Activated naive CD8-positive, alpha-beta T cell (primary cell): ENCODE measurements around the gene CCDC90B.

Source experiments
- H3K27ac Mint-ChIP-seq: one replicate; pipeline ENCODE4 v1.8.0; 2021; ENCODE audit warnings: mixed read lengths
- H3K27me3 Mint-ChIP-seq: one replicate; pipeline ENCODE4 v1.8.0; 2021; ENCODE audit warnings: mixed read lengths
- H3K36me3 Mint-ChIP-seq: one replicate; pipeline ENCODE4 v1.8.0; 2021; ENCODE audit warnings: mixed read lengths
- H3K4me1 Mint-ChIP-seq: one replicate; pipeline ENCODE4 v1.8.0; 2021; ENCODE audit warnings: low read depth, mixed read lengths
- H3K4me3 Mint-ChIP-seq: one replicate; pipeline ENCODE4 v1.8.0; 2021; ENCODE audit warnings: mild to moderate bottlenecking, mixed read lengths
- H3K9me3 Mint-ChIP-seq: one replicate; pipeline ENCODE4 v1.8.0; 2021; ENCODE audit warnings: low read depth, mixed read lengths

The CCDC90B gene

GRCh38 chr11:83303316-83303715 is 17.1 kb upstream of the CCDC90B start:
- no peak overlapping the region for H3K27ac Mint-ChIP-seq
- no peaks in the 10 kb centered on the region for H3K9me3 Mint-ChIP-seq
- H3K27me3 Mint-ChIP-seq, result peaks cover 1% of the 10 kb centered on the region
- no peak overlapping the region for H3K4me3 Mint-ChIP-seq
- no peaks in the 10 kb centered on the region for H3K4me1 Mint-ChIP-seq
- H3K36me3 Mint-ChIP-seq, result no peaks in the 10 kb centered on the region

GRCh38 chr11:83302151-83302550 is 16.0 kb upstream of the CCDC90B start:
- H3K36me3 Mint-ChIP-seq, result no peaks in the 10 kb centered on the region
- no peaks in the 10 kb centered on the region for H3K4me1 Mint-ChIP-seq
- no peak overlapping the region for H3K27ac Mint-ChIP-seq
- peaks cover 3% of the 10 kb centered on the region for H3K27me3 Mint-ChIP-seq
- H3K9me3 Mint-ChIP-seq, result no peaks in the 10 kb centered on the region
- H3K4me3 Mint-ChIP-seq, result no peak overlapping the region

- Mint-ChIP-seq H3K9me3 (no peaks in the 10 kb centered on the region), H3K36me3 (no peaks in the 10 kb centered on the region), H3K4me3 (no peak overlapping the region), H3K27ac (no peak overlapping the region), H3K27me3 (peaks cover 2% of the 10 kb centered on the region), H3K4me1 (no peaks in the 10 kb centered on the region)
These were observed 13.5 kb upstream of the CCDC90B start for GRCh38 chr11:83299681-83300080.

GRCh38 chr11:83294208-83294607 is 8.0 kb upstream of the CCDC90B start:
- Mint-ChIP-seq H3K36me3 (no peaks in the 10 kb centered on the region), H3K27me3 (peaks cover 2% of the 10 kb centered on the region), H3K4me3 (no peak overlapping the region), H3K4me1 (peaks cover 11% of the 10 kb centered on the region), H3K27ac (no peak overlapping the region), H3K9me3 (no peaks in the 10 kb centered on the region)

- Mint-ChIP-seq H3K4me3 (no peak overlapping the region), H3K4me1 (peaks cover 11% of the 10 kb centered on the region), H3K27me3 (peaks cover 2% of the 10 kb centered on the region), H3K9me3 (no peaks in the 10 kb centered on the region), H3K36me3 (no peaks in the 10 kb centered on the region), H3K27ac (no peak overlapping the region)
These were observed 7.2 kb upstream of the CCDC90B start for GRCh38 chr11:83293457-83293774.

GRCh38 chr11:83292709-83293456 is 6.7 kb upstream of the CCDC90B start:
- Mint-ChIP-seq H3K36me3 (no peaks in the 10 kb centered on the region), H3K27ac (no peak overlapping the region), H3K27me3 (peaks cover 2% of the 10 kb centered on the region)

GRCh38 chr11:83287631-83288030 is 1.5 kb upstream of the CCDC90B start:
- Mint-ChIP-seq H3K27ac (no peak overlapping the region), H3K4me3 (no peak overlapping the region)

More at GRCh38 chr11:83292709-83293456, 6.7 kb upstream of the CCDC90B start:
- Mint-ChIP-seq H3K9me3 (no peaks in the 10 kb centered on the region), H3K4me1 (peaks cover 11% of the 10 kb centered on the region), H3K4me3 (peak overlapping the region; percentile 59)

GRCh38 chr11:83285151-83285770 is 906 bp downstream of the CCDC90B start:
- no peaks in the 10 kb centered on the region for H3K27me3 Mint-ChIP-seq
- H3K4me1 Mint-ChIP-seq, result peaks cover 52% of the 10 kb centered on the region
- H3K27ac Mint-ChIP-seq, result peak overlapping the region; percentile 98
- H3K9me3 Mint-ChIP-seq, result no peaks in the 10 kb centered on the region
- peak overlapping the region; percentile 94 for H3K4me3 Mint-ChIP-seq
- peaks cover 8% of the 10 kb centered on the region for H3K36me3 Mint-ChIP-seq

More at GRCh38 chr11:83287631-83288030, 1.5 kb upstream of the CCDC90B start:
- H3K36me3 Mint-ChIP-seq, result peaks cover 6% of the 10 kb centered on the region
- H3K27me3 Mint-ChIP-seq, result no peaks in the 10 kb centered on the region
- peaks cover 34% of the 10 kb centered on the region for H3K4me1 Mint-ChIP-seq
- no peaks in the 10 kb centered on the region for H3K9me3 Mint-ChIP-seq

GRCh38 chr11:83284501-83285150 is 1.5 kb downstream of the CCDC90B start:
- H3K4me1 Mint-ChIP-seq, result peaks cover 55% of the 10 kb centered on the region

GRCh38 chr11:83282084-83282716 is 4.0 kb downstream of the CCDC90B start:
- Mint-ChIP-seq H3K4me3 (peak overlapping the region; percentile 58), H3K27ac (no peak overlapping the region), H3K4me1 (peaks cover 53% of the 10 kb centered on the region), H3K27me3 (no peaks in the 10 kb centered on the region), H3K9me3 (no peaks in the 10 kb centered on the region), H3K36me3 (peaks cover 9% of the 10 kb centered on the region)

More at GRCh38 chr11:83284501-83285150, 1.5 kb downstream of the CCDC90B start:
- H3K9me3 Mint-ChIP-seq, result no peaks in the 10 kb centered on the region
- no peaks in the 10 kb centered on the region for H3K27me3 Mint-ChIP-seq
- peak overlapping the region; percentile 94 for H3K4me3 Mint-ChIP-seq
- H3K36me3 Mint-ChIP-seq, result peaks cover 8% of the 10 kb centered on the region
- H3K27ac Mint-ChIP-seq, result peak overlapping the region; percentile 98

- peaks cover 8% of the 10 kb centered on the region for H3K36me3 Mint-ChIP-seq
- H3K27ac Mint-ChIP-seq, result no peak overlapping the region
- no peaks in the 10 kb centered on the region for H3K27me3 Mint-ChIP-seq
- no peaks in the 10 kb centered on the region for H3K9me3 Mint-ChIP-seq
- H3K4me3 Mint-ChIP-seq, result no peak overlapping the region
- peaks cover 50% of the 10 kb centered on the region for H3K4me1 Mint-ChIP-seq
These were observed 5.9 kb downstream of the CCDC90B start for GRCh38 chr11:83280256-83280655.

GRCh38 chr11:83278351-83278750 is 7.8 kb downstream of the CCDC90B start:
- H3K27me3 Mint-ChIP-seq, result no peaks in the 10 kb centered on the region
- H3K9me3 Mint-ChIP-seq, result no peaks in the 10 kb centered on the region
- H3K27ac Mint-ChIP-seq, result peak overlapping the region; percentile 34
- H3K4me1 Mint-ChIP-seq, result peaks cover 33% of the 10 kb centered on the region
- H3K4me3 Mint-ChIP-seq, result no peak overlapping the region
- H3K36me3 Mint-ChIP-seq, result peaks cover 9% of the 10 kb centered on the region

- Mint-ChIP-seq H3K36me3 (peaks cover 17% of the 10 kb centered on the region), H3K4me1 (peaks cover 18% of the 10 kb centered on the region), H3K9me3 (peaks cover 4% of the 10 kb centered on the region), H3K27me3 (no peaks in the 10 kb centered on the region), H3K4me3 (no peak overlapping the region), H3K27ac (no peak overlapping the region)
These were observed 10.1 kb downstream of the CCDC90B start for GRCh38 chr11:83275888-83276641.

- no peaks in the 10 kb centered on the region for H3K27me3 Mint-ChIP-seq
- peaks cover 4% of the 10 kb centered on the region for H3K9me3 Mint-ChIP-seq
- peaks cover 27% of the 10 kb centered on the region for H3K36me3 Mint-ChIP-seq
- no peak overlapping the region for H3K4me3 Mint-ChIP-seq
- H3K4me1 Mint-ChIP-seq, result peaks cover 25% of the 10 kb centered on the region
- H3K27ac Mint-ChIP-seq, result peak overlapping the region; percentile 8
These were observed 13.5 kb downstream of the CCDC90B start for GRCh38 chr11:83272627-83273026.
